Gastroesophageal sphincter (tissue), 4 donors: Measurements from ENCODE around the gene ANKRD30A. TPM values are rescaled to one million over a fixed set of nuclear protein-coding genes. Genes with fewer than 3 reads are reported as not detected.

Experiments used
- ATAC-seq: fragments of 150-250 bp; one replicate; pipeline ENCODE4 v1.9.1; 2016; ENCODE audit warnings: mild to moderate bottlenecking, moderate library complexity
- H3K27ac ChIP-seq, 4 donors: fragments of 200-600 bp; sonication (generic) in 3 of 4; 1 replicate in 3 of 4; 2 replicates in 1 of 4; pipeline ENCODE4 v1.5.1; 2016 to 2019
- H3K27me3 ChIP-seq: fragments of 200-600 bp; sonication (generic); one replicate; pipeline ENCODE4 v1.5.1; 2019
- H3K36me3 ChIP-seq, 2 donors: fragments of 200-600 bp; sonication (generic); one replicate each; pipeline ENCODE4 v1.5.1; 2019; ENCODE audit warnings: control low read depth in 1 of 2
- H3K4me1 ChIP-seq, 3 donors: fragments of 200-600 bp; sonication (generic); 1 replicate in 2 of 3; 2 replicates in 1 of 3; pipeline ENCODE4 v1.5.1; 2016 to 2019; ENCODE audit warnings: control low read depth in 2 of 3
- H3K4me3 ChIP-seq, 2 donors: fragments of 200-600 bp; sonication (generic); one replicate each; pipeline ENCODE4 v1.5.1; 2019; ENCODE audit warnings: mild to moderate bottlenecking in 1 of 2, moderate library complexity in 1 of 2
- H3K9me3 ChIP-seq, 3 donors: fragments of 200-600 bp; sonication (generic); one replicate each; pipeline ENCODE4 v1.5.1; 2017 to 2019; ENCODE audit warnings: control low read depth in 2 of 3
- CTCF ChIP-seq, 4 experiments: fragments of 200-600 bp in 2 of 4; fragments of 450-650 bp in 2 of 4; sonication (generic) in 1 of 4; IDR thresholded peaks; one replicate each; pipeline ENCODE4 v1.5.1; 2017 to 2019; ENCODE audit warnings: antibody characterized with exemption in 4 of 4, mild to moderate bottlenecking in 2 of 4, moderate library complexity in 2 of 4
- EP300 ChIP-seq: sonication (generic); formaldehyde crosslinking; IDR thresholded peaks from one replicate; pipeline ENCODE4 v1.6.1; 2017; ENCODE audit warnings: antibody characterized with exemption, mild to moderate bottlenecking
- POLR2A ChIP-seq, 2 donors: fragments of 450-650 bp; IDR thresholded peaks; one replicate each; pipeline ENCODE4 v1.6.1; 2017; ENCODE audit warnings: antibody characterized with exemption in 2 of 2, mild to moderate bottlenecking in 2 of 2, moderate library complexity in 1 of 2
- POLR2AphosphoS5 ChIP-seq: sonication (generic); formaldehyde crosslinking; IDR thresholded peaks from one replicate; pipeline ENCODE4 v1.6.1; 2017; ENCODE audit warnings: antibody characterized with exemption
- WGBS, 2 donors: methylation state at CpG; one replicate each; pipeline ENCODE4 v1.1.5; 2018; ENCODE audit warnings: low coverage in 1 of 2; 5-methylcytosine and 5-hydroxymethylcytosine counted together
- total RNA-seq, 4 donors: library from RNA; depleted of rRNA; stranded (reverse); fragments of >200 nt; gene quantifications; one replicate each; pipeline ENCODE4 v1.1.0, GENCODE V29; 2016

Gene ANKRD30A
- total RNA-seq, 4 donors from 2014 or later = not detected

DNA sequence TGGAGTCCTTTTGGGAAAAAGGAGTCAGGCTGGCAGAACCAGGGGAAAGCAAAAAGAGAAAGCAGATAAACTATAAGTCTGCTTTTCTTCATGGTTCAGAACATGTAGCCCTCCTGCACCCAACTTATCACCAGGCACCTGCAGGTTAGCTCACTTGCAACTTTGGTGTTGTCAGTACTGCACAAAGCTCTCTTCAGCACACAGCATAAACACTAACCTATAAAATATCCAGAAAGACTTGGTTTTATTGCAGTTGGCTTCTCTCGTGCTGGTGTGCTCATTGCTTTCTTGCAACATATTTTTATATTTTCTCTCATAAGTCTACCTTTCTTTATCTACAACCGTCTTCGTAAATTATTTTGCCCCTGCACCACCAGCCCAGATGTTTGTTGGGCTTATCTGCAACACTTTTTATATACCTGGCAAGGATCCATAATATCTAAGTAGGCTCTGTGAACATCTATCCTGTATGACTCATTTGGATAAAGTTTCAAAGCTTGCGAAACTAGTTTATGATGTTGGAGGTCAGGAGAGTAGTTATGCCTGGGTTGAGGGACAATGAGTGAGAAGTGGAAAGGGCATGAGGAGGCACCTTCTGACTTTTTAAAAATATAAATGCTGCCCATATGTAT is 164.6 kb downstream of the ANKRD30A start:
- WGBS, 2 donors = 47 to 86% methylated on average over 4 of the region's 4 CpGs
- H3K4me1 ChIP-seq = no peaks in the 10 kb centered on the region
- no peak overlapping the region for H3K27ac ChIP-seq
- no peak for ATAC-seq
- H3K36me3 ChIP-seq = no peaks in the 10 kb centered on the region
- H3K9me3 ChIP-seq = peaks cover 0 to 16% (median 0%) of the 10 kb centered on the region in 3 donors
- TF ChIP-seq EP300 (no peak), POLR2A (IDR thresholded peaks at IDR 0.05) (no peak), POLR2AphosphoS5 (no peak), CTCF (IDR thresholded peaks at IDR 0.05) (no peak)
- no peak overlapping the region for H3K4me3 ChIP-seq
- peaks cover under 1% of the 10 kb centered on the region for H3K27me3 ChIP-seq

DNA sequence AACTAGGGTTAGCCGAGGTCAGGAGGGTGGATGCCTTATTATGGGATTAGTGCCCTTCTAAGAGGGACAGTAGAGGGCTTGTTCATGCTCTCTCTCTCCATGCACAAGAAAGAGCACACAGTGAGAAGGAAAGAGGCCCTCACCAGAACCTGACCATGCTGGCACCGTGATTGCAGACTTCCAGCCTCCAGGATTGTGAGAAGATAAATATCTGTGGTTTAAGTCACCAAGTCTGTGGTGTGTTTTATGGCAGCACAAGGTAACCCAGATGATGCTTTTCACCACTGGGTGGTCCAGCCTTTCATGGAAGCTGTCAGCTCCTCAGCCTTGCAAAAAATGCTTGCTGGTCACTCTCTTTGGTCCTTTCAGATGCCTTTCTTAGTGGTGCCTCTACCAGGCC is 175.9 kb downstream of the ANKRD30A start:
- ATAC-seq = no peak
- Histone ChIP-seq H3K27ac (no peak overlapping the region), H3K4me3 (no peak overlapping the region), H3K36me3 (no peaks in the 10 kb centered on the region), H3K4me1 (no peaks in the 10 kb centered on the region), H3K9me3 (peaks cover 0 to 15% (median 0%) of the 10 kb centered on the region in 3 donors), H3K27me3 (no peaks in the 10 kb centered on the region)
- 83% methylated on average over 1 of the region's 2 CpGs; no CpG with 5 or more reads in 1 of the 2 donors for WGBS, 2 donors
- no peak for TF ChIP-seq POLR2AphosphoS5
- TF ChIP-seq POLR2A (IDR thresholded peaks at IDR 0.05) = no peak
- no peak for TF ChIP-seq CTCF (IDR thresholded peaks at IDR 0.05)
- TF ChIP-seq EP300 = no peak

GRCh38 chr10:37304036-37304435 is 178.6 kb downstream of the ANKRD30A start:
- no peak overlapping the region for H3K27ac ChIP-seq
- 36 to 61% methylated on average over 2 of the region's 2 CpGs for WGBS, 2 donors
- H3K36me3 ChIP-seq = no peaks in the 10 kb centered on the region
- peaks cover 0 to 15% (median 0%) of the 10 kb centered on the region in 3 donors for H3K9me3 ChIP-seq
- no peak for TF ChIP-seq POLR2AphosphoS5
- TF ChIP-seq POLR2A (IDR thresholded peaks at IDR 0.05) = no peak
- no peak for TF ChIP-seq EP300
- TF ChIP-seq CTCF (IDR thresholded peaks at IDR 0.05) = no peak
- no peaks in the 10 kb centered on the region for H3K27me3 ChIP-seq
- H3K4me1 ChIP-seq = no peaks in the 10 kb centered on the region
- no peak overlapping the region for H3K4me3 ChIP-seq
- ATAC-seq = no peak

GRCh38 chr10:37314350-37314749 is 189.0 kb downstream of the ANKRD30A start:
- Histone ChIP-seq H3K4me3 (no peak overlapping the region), H3K27ac (no peak overlapping the region), H3K9me3 (no peaks in the 10 kb centered on the region), H3K36me3 (no peaks in the 10 kb centered on the region), H3K4me1 (no peaks in the 10 kb centered on the region), H3K27me3 (no peaks in the 10 kb centered on the region)
- TF ChIP-seq EP300 (no peak), CTCF (IDR thresholded peaks at IDR 0.05) (no peak), POLR2A (IDR thresholded peaks at IDR 0.05) (no peak), POLR2AphosphoS5 (no peak)
- ATAC-seq = no peak
- WGBS, 2 donors = 58 to 72% methylated on average over 3 of the region's 3 CpGs

- ATAC-seq = no peak
- Histone ChIP-seq H3K9me3 (peaks cover 0 to 1% (median 0%) of the 10 kb centered on the region in 3 donors), H3K27me3 (no peaks in the 10 kb centered on the region), H3K4me3 (no peak overlapping the region), H3K27ac (no peak overlapping the region), H3K4me1 (no peaks in the 10 kb centered on the region), H3K36me3 (no peaks in the 10 kb centered on the region)
- WGBS, 2 donors = 0 to 20% methylated on average over 1 of the region's 1 CpG
- TF ChIP-seq POLR2AphosphoS5 (no peak), POLR2A (IDR thresholded peaks at IDR 0.05) (no peak), CTCF (IDR thresholded peaks at IDR 0.05) (no peak)
These were observed 189.5 kb downstream of the ANKRD30A start for GRCh38 chr10:37314862-37315261.
